Sigmoid colon (tissue), 4 donors: ENCODE results near the gene TUBGCP6.

Experiments
- POLR2AphosphoS5 ChIP-seq, 4 donors: sonication (generic); formaldehyde crosslinking; IDR thresholded peaks; one replicate each; pipeline ENCODE4 v1.6.1; 2017; ENCODE audit warnings: antibody characterized with exemption in 4 of 4
- TF ChIP-seq, protein P1 (sequence below), 4 experiments: fragments of 450-650 bp in 3 of 4; fragments of 200-600 bp in 1 of 4; IDR thresholded peaks; one replicate each; pipeline ENCODE4 v1.5.1; 2016 to 2019; ENCODE audit warnings: antibody characterized with exemption in 4 of 4, mild to moderate bottlenecking in 3 of 4, moderate library complexity in 2 of 4

DNA sequence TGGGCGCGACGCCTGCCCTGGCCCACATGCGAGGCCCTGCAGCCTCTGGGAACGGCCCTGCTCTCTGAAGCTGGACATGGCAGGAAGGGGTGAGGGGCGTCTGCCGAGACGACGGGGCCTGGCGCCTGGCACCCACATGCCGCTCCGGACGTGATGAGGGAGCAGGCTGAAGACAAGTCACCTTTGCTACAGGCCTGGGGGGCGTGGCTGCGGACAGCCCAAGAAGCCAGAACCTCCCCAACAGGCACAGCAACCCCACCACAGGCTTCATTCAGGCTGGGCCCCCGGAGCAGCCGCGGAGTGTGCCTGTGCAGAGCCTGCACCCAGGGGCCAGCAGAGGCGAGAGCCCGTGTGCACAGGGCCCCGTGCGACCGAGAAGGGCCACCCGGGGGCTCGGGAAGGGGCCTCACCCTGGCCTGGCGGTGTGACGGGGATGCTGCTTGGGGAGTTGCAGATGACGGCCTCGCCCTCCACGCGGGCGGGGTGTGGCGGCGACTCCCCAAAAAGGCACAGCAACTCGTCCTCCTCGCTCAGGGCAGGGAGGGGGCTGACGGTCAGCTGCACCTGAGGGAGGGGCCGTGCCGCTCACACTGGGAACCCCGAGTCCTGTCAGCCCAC, 42.0 kb upstream of the TUBGCP6 start:
- TF ChIP-seq POLR2AphosphoS5 (IDR thresholded peaks at IDR 0.05) = no peak
- TF ChIP-seq, protein P1, sequence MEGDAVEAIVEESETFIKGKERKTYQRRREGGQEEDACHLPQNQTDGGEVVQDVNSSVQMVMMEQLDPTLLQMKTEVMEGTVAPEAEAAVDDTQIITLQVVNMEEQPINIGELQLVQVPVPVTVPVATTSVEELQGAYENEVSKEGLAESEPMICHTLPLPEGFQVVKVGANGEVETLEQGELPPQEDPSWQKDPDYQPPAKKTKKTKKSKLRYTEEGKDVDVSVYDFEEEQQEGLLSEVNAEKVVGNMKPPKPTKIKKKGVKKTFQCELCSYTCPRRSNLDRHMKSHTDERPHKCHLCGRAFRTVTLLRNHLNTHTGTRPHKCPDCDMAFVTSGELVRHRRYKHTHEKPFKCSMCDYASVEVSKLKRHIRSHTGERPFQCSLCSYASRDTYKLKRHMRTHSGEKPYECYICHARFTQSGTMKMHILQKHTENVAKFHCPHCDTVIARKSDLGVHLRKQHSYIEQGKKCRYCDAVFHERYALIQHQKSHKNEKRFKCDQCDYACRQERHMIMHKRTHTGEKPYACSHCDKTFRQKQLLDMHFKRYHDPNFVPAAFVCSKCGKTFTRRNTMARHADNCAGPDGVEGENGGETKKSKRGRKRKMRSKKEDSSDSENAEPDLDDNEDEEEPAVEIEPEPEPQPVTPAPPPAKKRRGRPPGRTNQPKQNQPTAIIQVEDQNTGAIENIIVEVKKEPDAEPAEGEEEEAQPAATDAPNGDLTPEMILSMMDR (IDR thresholded peaks at IDR 0.05) = no peak
